B cell (primary cell): ENCODE data around the gene ZMYND8. TPM values are rescaled to one million over a fixed set of nuclear protein-coding genes. Genes with fewer than 3 reads are reported as not detected.

Source experiments
- ATAC-seq: fragments of 200-7000 bp; cut with Tn5 transposase; one replicate; pipeline ENCODE4 v1.10.0; 2021; ENCODE audit warnings: low read depth, mild to moderate bottlenecking, moderate number of reproducible peaks, moderate library complexity
- CTCF ChIA-PET: fragments of 350-600 bp; sonication (Branson Sonifier 250); formaldehyde crosslinking; loops from one replicate; lab custom pipeline; 2021; ENCODE audit warnings: antibody characterized with exemption, inconsistent platforms; lab: Charles Lee
- POLR2A ChIA-PET: fragments of 350-600 bp; sonication (Branson Sonifier 250); formaldehyde crosslinking; loops from one replicate; lab custom pipeline; 2021; ENCODE audit warnings: antibody characterized with exemption; lab: Charles Lee
- DNase-seq: peaks from one replicate; pipeline ENCODE4 v3.0.0; 2013
- H2AFZ ChIP-seq: 2 replicates; pipeline ENCODE4 v1.6.1; 2012; ENCODE audit warnings: mild to moderate bottlenecking, low read depth, low read length; ENCODE audit not compliant: insufficient read depth, poor library complexity, severe bottlenecking
- H3K27ac ChIP-seq, 2 donors: 1 replicate in 1 of 2; 2 replicates in 1 of 2; pipeline ENCODE4 v1.5.1; 2012 to 2013; ENCODE audit warnings: low read length in 2 of 2, mild to moderate bottlenecking in 2 of 2, moderate library complexity in 1 of 2
- H3K27me3 ChIP-seq, 4 experiments: fragments of 200-600 bp in 1 of 4; sonication (generic) in 1 of 4; replicated peaks in 1 of 4; 1 replicate in 2 of 4; 2 replicates in 2 of 4; pipeline versions ENCODE4 v1.6.1 to v1.7.0; 2013 to 2016; ENCODE audit warnings: low read length in 3 of 4, mild to moderate bottlenecking in 2 of 4, mixed read lengths in 1 of 4, moderate library complexity in 1 of 4; ENCODE audit not compliant: insufficient read depth in 4 of 4, control insufficient read depth in 3 of 4; ENCODE audit errors: control extremely low read depth in 1 of 4
- H3K36me3 ChIP-seq, 2 experiments: replicated peaks in 1 of 2; 1 replicate in 1 of 2; 2 replicates in 1 of 2; pipeline versions ENCODE4 v1.6.1 to v1.7.1; 2013; ENCODE audit warnings: low read length in 1 of 2; ENCODE audit not compliant: insufficient read depth in 2 of 2, control insufficient read depth in 1 of 2; ENCODE audit errors: control extremely low read depth in 1 of 2, extremely low read depth in 1 of 2
- H3K4me1 ChIP-seq, 2 donors: fragments of 200-600 bp in 1 of 2; sonication (generic) in 1 of 2; 1 replicate in 1 of 2; 2 replicates in 1 of 2; pipeline versions ENCODE4 v1.5.1 to v1.6.1; 2013 to 2017; ENCODE audit warnings: low read length in 2 of 2; ENCODE audit not compliant: control insufficient read depth in 2 of 2, insufficient read depth in 2 of 2
- H3K4me2 ChIP-seq: replicated peaks from 2 replicates; pipeline ENCODE3; 2012; ENCODE audit warnings: mild to moderate bottlenecking, low read depth, low read length; ENCODE audit not compliant: poor library complexity, severe bottlenecking
- H3K4me3 ChIP-seq, 5 experiments: fragments of 200-600 bp in 1 of 5; sonication (generic) in 1 of 5; 1 replicate in 3 of 5; 2 replicates in 2 of 5; pipeline versions ENCODE4 v1.5.1 to v1.7.0; 2011 to 2016; ENCODE audit warnings: low read length in 4 of 5, mild to moderate bottlenecking in 4 of 5, low read depth in 2 of 5, control low read depth in 1 of 5, moderate library complexity in 1 of 5; ENCODE audit not compliant: insufficient read depth in 1 of 5; ENCODE audit errors: control extremely low read depth in 1 of 5, extremely low read depth in 1 of 5
- H3K79me2 ChIP-seq: fragments of 200-600 bp; sonication (generic); one replicate; pipeline ENCODE4 v1.6.0; 2016; ENCODE audit warnings: low read length; ENCODE audit not compliant: control insufficient read depth, insufficient read depth
- H3K9ac ChIP-seq: fragments of 200-600 bp; sonication (generic); 2 replicates; pipeline ENCODE4 v1.6.1; 2017; ENCODE audit warnings: mild to moderate bottlenecking, low read length, moderate library complexity
- H3K9me3 ChIP-seq, 3 donors: one replicate each; pipeline versions ENCODE4 v1.6.1 to v1.7.1; 2013; ENCODE audit warnings: low read length in 2 of 3; ENCODE audit not compliant: control insufficient read depth in 2 of 3, insufficient read depth in 1 of 3; ENCODE audit errors: control extremely low read depth in 1 of 3
- H4K20me1 ChIP-seq: 2 replicates; pipeline ENCODE4 v1.6.0; 2012; ENCODE audit warnings: mild to moderate bottlenecking, low read length; ENCODE audit not compliant: insufficient read depth, control insufficient read depth, poor library complexity, severe bottlenecking
- H3K27ac Mint-ChIP-seq: one replicate; pipeline ENCODE4 v1.8.0; 2021; ENCODE audit warnings: mixed read lengths
- H3K27me3 Mint-ChIP-seq: one replicate; pipeline ENCODE4 v1.8.0; 2021; ENCODE audit warnings: mixed read lengths
- H3K4me1 Mint-ChIP-seq: one replicate; pipeline ENCODE4 v1.8.0; 2021; ENCODE audit warnings: mixed read lengths
- H3K4me3 Mint-ChIP-seq: one replicate; pipeline ENCODE4 v1.8.0; 2021; ENCODE audit warnings: mixed read lengths
- H3K9me3 Mint-ChIP-seq: one replicate; pipeline ENCODE4 v1.8.0; 2022; ENCODE audit warnings: mixed read lengths; ENCODE audit not compliant: insufficient read depth
- CTCF ChIP-seq: fragments of 200-600 bp; IDR thresholded peaks from one replicate; pipeline ENCODE4 v1.8.0; 2022; ENCODE audit warnings: antibody characterized with exemption, mild to moderate bottlenecking
- EZH2 ChIP-seq: IDR thresholded peaks from 2 replicates; pipeline ENCODE4 v1.6.1; 2012; ENCODE audit warnings: borderline replicate concordance, low read depth, mild to moderate bottlenecking, moderate library complexity, low read length; ENCODE audit not compliant: insufficient read depth, poor library complexity, severe bottlenecking
- WGBS: methylation state at CpG from one replicate; pipeline ENCODE4 v1.1.5; 2013; ENCODE audit warnings: missing lambda C conversion rate; ENCODE audit not compliant: insufficient coverage; 5-methylcytosine and 5-hydroxymethylcytosine counted together
- intact Hi-C: fragments of 100-400 bp; cut with micrococcal nuclease; formaldehyde crosslinking; loops from one replicate; pipeline ENCODE4 v1.10.0; 2022
- polyA plus RNA-seq: library from polyadenylated mRNA; depleted of rRNA; stranded (reverse); fragments of >200 nt; gene quantifications from 2 replicates; pipeline ENCODE4 v1.2.3, GENCODE V29; 2012
- total RNA-seq, 2 donors: library from RNA; stranded (reverse); fragments of 120-200 nt in 1 of 2; gene quantifications; 1 replicate in 1 of 2; 2 replicates in 1 of 2; pipeline versions ENCODE4 v1.2.3 to v1.2.4, GENCODE V29; 2013 to 2022

ZMYND8 gene
- total and polyA plus RNA-seq, 2 donors (not counting 1 experiment from before 2014, with no cell fraction given): 20.3 to 67.2 TPM

GRCh38 chr20:47231382-47232039 is 125.0 kb downstream of the ZMYND8 start:
- H2AFZ ChIP-seq: no peak overlapping the region
- H3K36me3 ChIP-seq: peaks cover 33 to 91% of the 10 kb centered on the region in 2 experiments
- peak overlapping the region; percentile 26 for H3K27ac Mint-ChIP-seq
- intact Hi-C loops: no loop called here
- ChIA-PET CTCF (no interaction called here), POLR2A (no interaction called here)
- no peak for DNase-seq
- H3K9me3 ChIP-seq: no peaks in the 10 kb centered on the region
- H3K27ac ChIP-seq: no peak overlapping the region
- peaks cover 6% of the 10 kb centered on the region for H4K20me1 ChIP-seq
- no peaks in the 10 kb centered on the region for H3K4me1 ChIP-seq
- ATAC-seq: no peak
- TF ChIP-seq EZH2: no peak
- no peak for TF ChIP-seq CTCF
- H3K27me3 ChIP-seq: no peaks in the 10 kb centered on the region
- peaks cover 14% of the 10 kb centered on the region for H3K79me2 ChIP-seq
- no peak overlapping the region for H3K4me3 ChIP-seq
- H3K4me3 Mint-ChIP-seq: no peak overlapping the region
- H3K4me2 ChIP-seq: no peak overlapping the region
- H3K27me3 Mint-ChIP-seq: no peaks in the 10 kb centered on the region
- no peaks in the 10 kb centered on the region for H3K9me3 Mint-ChIP-seq
- over 99% methylated on average over 11 of the region's 16 CpGs for WGBS
- H3K4me1 Mint-ChIP-seq: no peaks in the 10 kb centered on the region
- no peak overlapping the region for H3K9ac ChIP-seq

DNA sequence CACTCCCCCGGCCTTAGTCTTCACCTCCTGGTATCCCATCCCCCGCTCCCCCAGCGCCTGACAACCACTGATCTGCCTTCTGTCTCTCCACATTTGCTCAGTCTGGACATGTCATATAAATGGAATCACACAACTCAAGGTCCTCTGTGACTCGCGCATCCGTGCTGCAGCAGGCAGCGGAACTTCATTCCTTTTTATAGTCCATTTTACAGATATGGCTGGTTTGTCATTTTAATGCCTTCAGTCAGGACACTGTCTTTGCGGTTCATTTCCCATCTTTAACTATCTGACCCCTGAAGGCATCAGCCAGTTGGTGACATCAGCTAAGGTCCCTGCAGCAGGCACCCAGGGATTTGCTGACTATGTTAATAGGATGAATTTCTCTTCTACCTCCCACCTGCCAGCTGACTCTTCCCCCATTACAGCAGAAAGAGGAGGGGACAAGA is 125.7 kb downstream of the ZMYND8 start:
- CTCF ChIA-PET: no interaction called here

More for the DNA sequence above, 125.7 kb downstream of the ZMYND8 start:
- Histone ChIP-seq H3K27ac (no peak overlapping the region), H3K9me3 (no peaks in the 10 kb centered on the region), H4K20me1 (peaks cover 6% of the 10 kb centered on the region), H2AFZ (no peak overlapping the region), H3K79me2 (peaks cover 12% of the 10 kb centered on the region), H3K4me3 (no peak overlapping the region), H3K36me3 (peaks cover 31 to 90% of the 10 kb centered on the region in 2 experiments), H3K27me3 (no peaks in the 10 kb centered on the region), H3K4me1 (no peaks in the 10 kb centered on the region), H3K9ac (no peak overlapping the region), H3K4me2 (no peak overlapping the region)
- H3K27me3 Mint-ChIP-seq: no peaks in the 10 kb centered on the region
- intact Hi-C loops: no loop called here
- POLR2A ChIA-PET: no interaction called here
- DNase-seq (no peak), ATAC-seq (no peak)
- H3K4me1 Mint-ChIP-seq: no peaks in the 10 kb centered on the region
- no peak overlapping the region for H3K4me3 Mint-ChIP-seq
- WGBS: 99% methylated on average over 7 of the region's 8 CpGs
- no peaks in the 10 kb centered on the region for H3K9me3 Mint-ChIP-seq
- TF ChIP-seq CTCF (no peak), EZH2 (no peak)
- H3K27ac Mint-ChIP-seq: no peak overlapping the region
